ENCODE results near the gene KIF5A.

The KIF5A gene

GRCh38 chr12:57548013-57548315 lies 1.9 kb upstream of the KIF5A start:
- Histone ChIP-seq H3K27me3 (replicated peaks; ENCODE audit: control insufficient read depth, insufficient read depth, low read length, poor library complexity, severe bottlenecking) (no peaks in the 10 kb centered on the region), H3K4me1 (ENCODE audit: control insufficient read depth, insufficient read depth, low read length, poor library complexity, severe bottlenecking) (peaks cover 22% of the 10 kb centered on the region), H3K4me3 (ENCODE audit: insufficient read depth, low read depth, low read length, poor library complexity, severe bottlenecking) (no peak overlapping the region), H3K9me3 (ENCODE audit: control insufficient read depth, low read length) (no peaks in the 10 kb centered on the region), H3K27ac (ENCODE audit: insufficient read depth, low read length, poor library complexity, severe bottlenecking) (no peak overlapping the region), H3K36me3 (ENCODE audit: control insufficient read depth, insufficient read depth, low read length) (no peaks in the 10 kb centered on the region)
- no peak for DNase-seq

DNA sequence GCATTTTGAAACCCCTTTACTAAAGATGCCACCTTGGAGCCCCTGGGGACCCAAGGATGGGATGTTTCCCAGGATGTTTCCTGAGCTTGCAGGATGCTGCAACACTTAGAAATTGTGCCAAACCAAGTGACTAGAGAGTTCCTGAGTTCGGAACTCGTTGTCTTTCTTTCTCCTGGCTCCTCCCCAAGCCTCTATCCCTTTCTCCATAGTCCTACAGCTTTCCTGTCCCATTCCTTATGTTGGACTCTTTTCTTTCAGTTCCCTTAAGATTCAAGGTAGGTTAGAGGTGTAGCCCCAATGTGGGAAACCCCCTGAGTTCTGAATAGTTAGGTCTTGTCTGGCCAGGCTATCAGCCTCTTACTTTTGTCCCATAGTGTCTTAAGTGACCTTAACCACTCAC lies 1.4 kb upstream of the KIF5A start:
- Histone ChIP-seq H3K9me3 (ENCODE audit: control insufficient read depth, low read length) (no peaks in the 10 kb centered on the region), H3K4me3 (ENCODE audit: insufficient read depth, low read depth, low read length, poor library complexity, severe bottlenecking) (no peak overlapping the region), H3K36me3 (ENCODE audit: control insufficient read depth, insufficient read depth, low read length) (no peaks in the 10 kb centered on the region), H3K4me1 (ENCODE audit: control insufficient read depth, insufficient read depth, low read length, poor library complexity, severe bottlenecking) (peaks cover 22% of the 10 kb centered on the region), H3K27me3 (replicated peaks; ENCODE audit: control insufficient read depth, insufficient read depth, low read length, poor library complexity, severe bottlenecking) (no peaks in the 10 kb centered on the region), H3K27ac (ENCODE audit: insufficient read depth, low read length, poor library complexity, severe bottlenecking) (no peak overlapping the region)
- DNase-seq: no peak

GRCh38 chr12:57549203-57549908 lies 488 bp upstream of the KIF5A start:
- Histone ChIP-seq H3K4me1 (ENCODE audit: control insufficient read depth, insufficient read depth, low read length, poor library complexity, severe bottlenecking) (peaks cover 22% of the 10 kb centered on the region), H3K36me3 (ENCODE audit: control insufficient read depth, insufficient read depth, low read length) (no peaks in the 10 kb centered on the region), H3K27me3 (replicated peaks; ENCODE audit: control insufficient read depth, insufficient read depth, low read length, poor library complexity, severe bottlenecking) (no peaks in the 10 kb centered on the region), H3K27ac (ENCODE audit: insufficient read depth, low read length, poor library complexity, severe bottlenecking) (no peak overlapping the region), H3K9me3 (ENCODE audit: control insufficient read depth, low read length) (no peaks in the 10 kb centered on the region), H3K4me3 (ENCODE audit: insufficient read depth, low read depth, low read length, poor library complexity, severe bottlenecking) (peak overlapping the region; percentile 40)
- no peak for DNase-seq

DNA sequence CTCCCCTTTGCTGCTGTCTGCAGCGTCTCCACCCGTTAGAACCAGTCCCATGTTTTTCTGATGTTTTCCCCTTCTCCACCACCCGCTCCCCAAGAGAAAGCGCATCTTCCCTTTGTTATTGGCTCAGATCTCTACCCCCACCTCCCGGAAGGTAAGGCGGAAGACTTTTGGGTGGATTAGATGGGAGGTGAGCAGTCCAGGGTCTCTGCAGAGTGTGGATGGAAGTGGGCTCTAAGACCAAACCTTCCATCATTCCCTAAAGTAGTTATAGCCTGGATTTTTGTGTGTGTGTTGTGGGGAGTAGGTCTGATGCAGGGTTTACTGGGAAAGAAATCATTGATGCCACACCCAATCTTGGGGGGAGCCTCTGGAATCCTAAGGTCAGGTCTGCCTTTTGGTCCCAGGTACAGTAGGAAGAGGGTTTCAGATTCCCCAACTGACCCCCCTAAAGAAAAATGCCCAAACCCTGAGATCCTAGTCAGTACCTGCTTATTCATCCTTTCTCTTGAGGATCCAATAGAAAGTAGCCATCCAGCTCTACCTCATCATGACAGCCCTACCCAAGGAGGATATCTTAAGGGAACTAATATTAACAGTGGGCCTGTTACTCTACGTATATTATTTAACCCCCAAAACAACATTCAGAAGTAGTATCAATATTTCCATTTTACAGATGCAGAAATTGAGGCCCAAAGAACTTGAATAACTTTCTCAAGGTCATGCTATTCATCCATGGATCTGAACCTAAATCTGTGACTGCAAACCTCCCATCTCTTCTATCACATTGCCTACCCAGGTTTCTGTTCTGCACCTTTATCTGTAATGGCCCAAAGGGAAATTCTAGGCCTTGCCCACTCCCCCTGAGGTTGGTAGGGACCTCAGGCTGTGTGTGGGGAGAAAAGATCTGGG lies 1.1 kb downstream of the KIF5A start:
- no peak overlapping the region for H3K27ac ChIP-seq (ENCODE audit: insufficient read depth, low read length, poor library complexity, severe bottlenecking)
- H3K4me3 ChIP-seq (ENCODE audit: insufficient read depth, low read depth, low read length, poor library complexity, severe bottlenecking): no peak overlapping the region
- no peaks in the 10 kb centered on the region for H3K36me3 ChIP-seq (ENCODE audit: control insufficient read depth, insufficient read depth, low read length)
- H3K27me3 ChIP-seq (replicated peaks; ENCODE audit: control insufficient read depth, insufficient read depth, low read length, poor library complexity, severe bottlenecking): no peaks in the 10 kb centered on the region
- no peak for DNase-seq
- H3K4me1 ChIP-seq (ENCODE audit: control insufficient read depth, insufficient read depth, low read length, poor library complexity, severe bottlenecking): peaks cover 19% of the 10 kb centered on the region
- no peaks in the 10 kb centered on the region for H3K9me3 ChIP-seq (ENCODE audit: control insufficient read depth, low read length)

GRCh38 chr12:57551637-57552305 lies 1.9 kb downstream of the KIF5A start:
- Histone ChIP-seq H3K4me3 (ENCODE audit: insufficient read depth, low read depth, low read length, poor library complexity, severe bottlenecking) (no peak overlapping the region), H3K36me3 (ENCODE audit: control insufficient read depth, insufficient read depth, low read length) (no peaks in the 10 kb centered on the region), H3K4me1 (ENCODE audit: control insufficient read depth, insufficient read depth, low read length, poor library complexity, severe bottlenecking) (peaks cover 11% of the 10 kb centered on the region), H3K27ac (ENCODE audit: insufficient read depth, low read length, poor library complexity, severe bottlenecking) (no peak overlapping the region), H3K27me3 (replicated peaks; ENCODE audit: control insufficient read depth, insufficient read depth, low read length, poor library complexity, severe bottlenecking) (no peaks in the 10 kb centered on the region), H3K9me3 (ENCODE audit: control insufficient read depth, low read length) (no peaks in the 10 kb centered on the region)
- no peak for DNase-seq

- Histone ChIP-seq H3K36me3 (ENCODE audit: control insufficient read depth, insufficient read depth, low read length) (no peaks in the 10 kb centered on the region), H3K27ac (ENCODE audit: insufficient read depth, low read length, poor library complexity, severe bottlenecking) (no peak overlapping the region), H3K9me3 (ENCODE audit: control insufficient read depth, low read length) (no peaks in the 10 kb centered on the region), H3K4me1 (ENCODE audit: control insufficient read depth, insufficient read depth, low read length, poor library complexity, severe bottlenecking) (peaks cover 11% of the 10 kb centered on the region), H3K27me3 (replicated peaks; ENCODE audit: control insufficient read depth, insufficient read depth, low read length, poor library complexity, severe bottlenecking) (no peaks in the 10 kb centered on the region), H3K4me3 (ENCODE audit: insufficient read depth, low read depth, low read length, poor library complexity, severe bottlenecking) (no peak overlapping the region)
- DNase-seq: no peak
Observed at GRCh38 chr12:57552306-57552651, 2.4 kb downstream of the KIF5A start.

- Histone ChIP-seq H3K36me3 (ENCODE audit: control insufficient read depth, insufficient read depth, low read length) (no peaks in the 10 kb centered on the region), H3K27ac (ENCODE audit: insufficient read depth, low read length, poor library complexity, severe bottlenecking) (no peak overlapping the region), H3K9me3 (ENCODE audit: control insufficient read depth, low read length) (no peaks in the 10 kb centered on the region), H3K4me3 (ENCODE audit: insufficient read depth, low read depth, low read length, poor library complexity, severe bottlenecking) (no peak overlapping the region), H3K27me3 (replicated peaks; ENCODE audit: control insufficient read depth, insufficient read depth, low read length, poor library complexity, severe bottlenecking) (no peaks in the 10 kb centered on the region), H3K4me1 (ENCODE audit: control insufficient read depth, insufficient read depth, low read length, poor library complexity, severe bottlenecking) (peaks cover 11% of the 10 kb centered on the region)
- no peak for DNase-seq
Observed at GRCh38 chr12:57552835-57553313, 3.0 kb downstream of the KIF5A start.

DNA sequence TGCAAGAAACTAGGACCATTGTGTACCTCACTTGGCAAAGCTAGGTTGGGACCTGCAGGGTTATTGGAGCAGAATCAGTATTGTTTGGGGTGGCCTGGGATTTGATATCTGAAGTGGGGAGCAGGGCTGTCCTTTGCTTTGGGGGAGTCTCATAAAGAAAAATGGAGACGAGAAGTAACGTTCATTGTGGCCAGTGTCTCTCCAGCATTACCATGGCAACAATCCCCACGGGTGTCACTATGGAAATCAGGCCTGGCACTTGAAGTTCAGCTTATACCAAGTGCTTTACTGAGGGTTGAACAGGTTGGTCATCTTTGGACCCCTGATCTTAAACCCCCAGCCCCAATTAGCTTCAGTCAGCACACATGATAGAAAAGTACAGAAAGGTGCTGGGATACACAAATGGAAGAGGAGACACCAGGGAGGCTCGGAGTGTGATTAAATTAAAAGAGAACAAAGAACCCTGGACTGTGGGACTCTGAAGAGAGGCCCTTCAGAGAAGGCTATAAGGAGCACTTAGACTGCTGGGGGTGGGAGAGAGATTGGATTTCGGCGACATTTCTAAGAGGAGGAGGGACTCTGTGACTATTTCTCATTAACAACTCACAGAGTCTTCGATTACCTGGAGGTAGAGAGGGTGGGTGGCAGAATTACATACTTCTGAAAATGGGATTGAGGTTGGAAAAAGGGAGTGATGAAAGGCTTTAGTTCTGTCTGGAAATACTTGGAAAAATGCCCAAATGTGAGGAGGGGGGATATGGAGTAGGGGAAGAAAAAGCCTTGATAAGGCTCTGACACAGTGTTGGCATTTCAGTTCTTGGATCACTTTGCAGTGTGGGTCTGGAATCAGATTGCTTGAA lies 3.7 kb downstream of the KIF5A start:
- no peaks in the 10 kb centered on the region for H3K9me3 ChIP-seq (ENCODE audit: control insufficient read depth, low read length)
- H3K27me3 ChIP-seq (replicated peaks; ENCODE audit: control insufficient read depth, insufficient read depth, low read length, poor library complexity, severe bottlenecking): no peaks in the 10 kb centered on the region
- H3K4me1 ChIP-seq (ENCODE audit: control insufficient read depth, insufficient read depth, low read length, poor library complexity, severe bottlenecking): peaks cover 11% of the 10 kb centered on the region
- no peak overlapping the region for H3K4me3 ChIP-seq (ENCODE audit: insufficient read depth, low read depth, low read length, poor library complexity, severe bottlenecking)
- no peak overlapping the region for H3K27ac ChIP-seq (ENCODE audit: insufficient read depth, low read length, poor library complexity, severe bottlenecking)
- no peaks in the 10 kb centered on the region for H3K36me3 ChIP-seq (ENCODE audit: control insufficient read depth, insufficient read depth, low read length)
- no peak for DNase-seq

DNA sequence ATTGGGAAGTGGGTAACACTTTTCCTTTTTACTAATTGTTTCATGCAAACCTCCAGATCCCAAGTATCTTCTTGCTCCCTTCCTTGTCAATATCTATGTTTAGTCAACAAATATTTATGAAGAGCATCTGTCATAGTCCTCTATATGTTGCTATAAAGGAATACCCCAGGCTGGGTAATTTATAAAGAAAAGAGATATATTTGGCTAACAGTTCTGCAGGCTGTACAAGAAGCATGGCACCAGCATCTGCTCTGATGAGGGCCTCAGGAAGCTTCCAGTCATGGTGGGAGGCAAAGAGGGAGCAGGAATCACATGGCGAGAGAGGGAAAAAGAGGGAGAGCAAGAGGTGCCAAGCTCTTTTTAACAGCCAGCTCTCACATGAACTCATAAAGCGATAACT lies 4.6 kb downstream of the KIF5A start:
- no peak overlapping the region for H3K4me3 ChIP-seq (ENCODE audit: insufficient read depth, low read depth, low read length, poor library complexity, severe bottlenecking)
- H3K27me3 ChIP-seq (replicated peaks; ENCODE audit: control insufficient read depth, insufficient read depth, low read length, poor library complexity, severe bottlenecking): no peaks in the 10 kb centered on the region
- H3K27ac ChIP-seq (ENCODE audit: insufficient read depth, low read length, poor library complexity, severe bottlenecking): no peak overlapping the region
- H3K36me3 ChIP-seq (ENCODE audit: control insufficient read depth, insufficient read depth, low read length): no peaks in the 10 kb centered on the region
- DNase-seq: no peak
- H3K4me1 ChIP-seq (ENCODE audit: control insufficient read depth, insufficient read depth, low read length, poor library complexity, severe bottlenecking): peaks cover 10% of the 10 kb centered on the region
- H3K9me3 ChIP-seq (ENCODE audit: control insufficient read depth, low read length): no peaks in the 10 kb centered on the region

All from effector memory CD4-positive, alpha-beta T cell (primary cell).